Aorta (tissue), 5 donors: ENCODE results near the gene SWSAP1. TPM values are rescaled to one million over a fixed set of nuclear protein-coding genes. Genes with fewer than 3 reads are reported as not detected.

Source experiments
- ATAC-seq: fragments of 200-7000 bp; cut with Tn5 transposase; one replicate; pipeline ENCODE4 v1.9.1; 2022; ENCODE audit warnings: moderate library complexity; ENCODE audit not compliant: low FRiP score
- DNase-seq, 2 donors: peaks; one replicate each; pipeline ENCODE4 v3.0.0-alpha.2; 2020
- H3K27ac ChIP-seq, 2 donors: one replicate each; pipeline ENCODE4 v1.5.1; 2013; ENCODE audit warnings: low read length in 2 of 2, mild to moderate bottlenecking in 2 of 2, moderate library complexity in 2 of 2, control low read depth in 1 of 2, inconsistent platforms in 1 of 2, low read depth in 1 of 2
- H3K27me3 ChIP-seq, 2 donors: one replicate each; pipeline ENCODE4 v1.6.1; 2013; ENCODE audit warnings: control low read depth in 1 of 2, low read length in 1 of 2, mild to moderate bottlenecking in 1 of 2, moderate library complexity in 1 of 2; ENCODE audit not compliant: insufficient read depth in 2 of 2, control insufficient read depth in 1 of 2
- H3K36me3 ChIP-seq, 2 donors: one replicate each; pipeline ENCODE4 v1.6.1; 2013; ENCODE audit warnings: control low read depth in 1 of 2, low read length in 1 of 2, mild to moderate bottlenecking in 1 of 2; ENCODE audit not compliant: insufficient read depth in 2 of 2, control insufficient read depth in 1 of 2
- H3K4me1 ChIP-seq, 2 donors: one replicate each; pipeline ENCODE4 v1.6.1; 2013; ENCODE audit warnings: low read length in 2 of 2, control low read depth in 1 of 2, mild to moderate bottlenecking in 1 of 2, moderate library complexity in 1 of 2; ENCODE audit not compliant: insufficient read depth in 2 of 2, control insufficient read depth in 1 of 2
- H3K4me3 ChIP-seq, 2 donors: one replicate each; pipeline ENCODE4 v1.5.1; 2013; ENCODE audit warnings: low read length in 2 of 2, control low read depth in 1 of 2, mild to moderate bottlenecking in 1 of 2
- H3K9me3 ChIP-seq: one replicate; pipeline ENCODE4 v1.6.1; 2013; ENCODE audit warnings: mild to moderate bottlenecking, low read length; ENCODE audit not compliant: control insufficient read depth
- WGBS, 2 donors: extraction: QIAGEN DNeasy Blood & Tissue Kit; methylation state at CpG; one replicate each; pipeline ENCODE4 v1.1.7; 2013; 5-methylcytosine and 5-hydroxymethylcytosine counted together
- intact Hi-C, 2 donors: fragments of 100-400 bp; cut with DNase I; formaldehyde crosslinking; loops; one replicate each; pipeline versions ENCODE4 v1.14.2 to v1.15.0; 2022
- polyA plus RNA-seq, 2 donors: library from polyadenylated mRNA; stranded (reverse); fragments of 200-250 nt; gene quantifications; one replicate each; pipeline ENCODE4 v1.2.3, GENCODE V29; 2013
- total RNA-seq, 2 donors: library from RNA; stranded (reverse); fragmentation: NEBNext Ultra II Directional; extraction: Animal tissue kit (Norgen Biotek cat#: 25700); gene quantifications; one replicate each; pipeline ENCODE4 v1.2.1, GENCODE V29; 2021
- donor health status: healthy with polysubstance abuse.
- donor health status: Bipolar disorder and iron deficiency.
- donor health status: DM: no; HTN: no; CAD: no.
- donor health status: DM: no; HTN: no; CAD: no.
- donor health status: DM: yes; HTN: yes; CAD: no.

Gene SWSAP1
- total and polyA plus RNA-seq, 4 donors, result 0.50 to 5.7 (median 1.6) TPM

DNA sequence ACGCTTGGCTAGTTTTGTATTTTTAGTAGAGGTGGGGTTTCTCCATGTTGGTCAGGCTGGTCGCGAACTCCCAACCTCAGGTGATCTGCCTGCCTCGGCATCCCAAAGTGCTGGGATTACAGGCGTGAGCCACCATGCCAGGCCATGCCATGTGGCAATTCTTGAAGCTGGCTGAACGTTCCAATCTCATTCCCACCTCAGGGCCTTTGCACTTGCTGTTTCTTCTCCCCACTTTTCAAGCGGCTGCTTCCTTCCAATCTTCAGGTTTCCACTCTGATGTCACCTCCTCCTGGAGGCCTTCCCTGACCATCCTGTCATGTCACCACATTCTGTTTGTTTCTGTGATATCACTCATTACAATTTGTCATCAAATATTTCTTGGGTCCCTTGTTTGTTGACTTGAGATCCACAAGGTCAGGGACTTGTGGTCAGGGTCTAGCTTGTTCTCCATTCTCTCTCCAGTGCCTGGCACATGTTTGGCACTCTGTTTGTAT is 5.4 kb downstream of the SWSAP1 start:
- peaks cover 2 to 4% of the 10 kb centered on the region in 2 donors for H3K4me1 ChIP-seq
- no peaks in the 10 kb centered on the region for H3K9me3 ChIP-seq

DNA sequence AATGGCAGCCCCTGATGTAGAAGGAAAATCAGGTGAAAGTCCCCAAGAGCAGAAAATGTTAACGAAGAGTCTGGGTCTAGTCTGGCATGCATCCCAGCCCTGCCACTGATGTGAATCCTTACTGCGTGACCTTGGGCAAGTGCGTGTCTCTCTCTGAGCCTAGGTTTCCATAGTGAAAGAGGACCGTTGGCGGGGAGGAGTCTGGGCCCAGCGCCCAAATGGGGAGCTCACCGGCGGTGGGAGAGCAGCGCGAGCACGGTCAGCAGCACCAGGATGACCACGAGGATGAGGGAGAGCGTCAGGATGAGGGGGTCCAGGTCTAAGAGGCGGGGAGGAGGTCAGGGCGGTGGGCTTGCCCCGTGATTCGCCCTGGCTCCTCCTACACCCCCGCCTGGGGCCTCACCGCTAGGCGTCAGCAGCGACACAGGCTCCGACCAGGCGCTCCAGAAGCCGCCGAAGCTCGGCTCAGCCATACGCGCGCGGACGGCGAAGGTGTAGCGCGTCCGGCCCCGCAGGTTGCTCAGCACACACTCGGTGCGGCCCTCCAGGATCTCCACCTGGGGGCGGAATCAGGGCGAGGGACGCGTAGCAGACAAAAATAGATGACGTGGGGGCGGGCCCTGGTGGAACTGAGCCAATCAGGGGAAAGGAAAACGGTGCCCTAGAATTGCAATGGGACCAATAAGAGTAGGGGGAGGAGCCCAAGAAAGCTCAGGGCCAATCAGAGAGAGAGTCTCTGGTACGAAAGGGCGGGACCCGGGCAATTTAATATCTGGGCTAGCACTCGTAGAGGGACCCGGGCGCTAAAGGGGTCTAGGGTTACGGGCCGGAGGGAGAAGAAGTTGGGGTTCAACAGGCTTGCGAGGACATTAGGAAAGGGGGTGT is 6.4 kb downstream of the SWSAP1 start:
- ATAC-seq (peak; percentile 91), DNase-seq (peak; percentile 95 to 96)
- Histone ChIP-seq H3K4me3 (peak overlapping the region; percentile 24 to 28), H3K27ac (peak overlapping the region in 1 of 2 donors; percentile 65), H3K9me3 (no peaks in the 10 kb centered on the region), H3K27me3 (no peaks in the 10 kb centered on the region), H3K4me1 (peaks cover 2 to 4% of the 10 kb centered on the region in 2 donors), H3K36me3 (no peaks in the 10 kb centered on the region)
- 1% methylated on average over 52 to 54 of the region's 54 CpGs for WGBS, 2 donors
- intact Hi-C loops, result loop anchor here (5.0 kb wide), 4 partner anchors 36 to 56 kb away; partner anchors contain the start of genes ODAD3 (in 1 of the 2), PRKCSH (in 1 of the 2) and RGL3 (in 1 of the 2)

More for the DNA sequence above, 5.4 kb downstream of the SWSAP1 start:
- Histone ChIP-seq H3K27ac (no peak overlapping the region), H3K27me3 (no peaks in the 10 kb centered on the region), H3K4me3 (no peak overlapping the region), H3K36me3 (no peaks in the 10 kb centered on the region)
- ATAC-seq, result no peak
- intact Hi-C loops, result loop anchor here (5.0 kb wide), 6 partner anchors 37 to 88 kb away; partner anchors contain the start of genes ODAD3 (in 1 of the 2), PRKCSH (in 1 of the 2), RAB3D (in 1 of the 2) and RGL3 (in 1 of the 2)
- 90 to 93% methylated on average over 7 of the region's 7 CpGs for WGBS, 2 donors
- no peak for DNase-seq

GRCh38 chr19:11382898-11383705 is 8.6 kb downstream of the SWSAP1 start:
- H3K4me1 ChIP-seq, result no peaks in the 10 kb centered on the region
- DNase-seq (peak; percentile 79 to 86), ATAC-seq (no peak)
- 1% methylated on average over 51 to 65 of the region's 65 CpGs for WGBS, 2 donors
- no peaks in the 10 kb centered on the region for H3K36me3 ChIP-seq
- H3K9me3 ChIP-seq, result no peaks in the 10 kb centered on the region
- no peaks in the 10 kb centered on the region for H3K27me3 ChIP-seq
- no peak overlapping the region for H3K27ac ChIP-seq
- intact Hi-C loops, result loop anchor here (5.0 kb wide), 4 partner anchors 34 to 54 kb away; partner anchors contain the start of genes ODAD3 (in 1 of the 2), PRKCSH (in 1 of the 2) and RGL3 (in 1 of the 2)
- no peak overlapping the region for H3K4me3 ChIP-seq

DNA sequence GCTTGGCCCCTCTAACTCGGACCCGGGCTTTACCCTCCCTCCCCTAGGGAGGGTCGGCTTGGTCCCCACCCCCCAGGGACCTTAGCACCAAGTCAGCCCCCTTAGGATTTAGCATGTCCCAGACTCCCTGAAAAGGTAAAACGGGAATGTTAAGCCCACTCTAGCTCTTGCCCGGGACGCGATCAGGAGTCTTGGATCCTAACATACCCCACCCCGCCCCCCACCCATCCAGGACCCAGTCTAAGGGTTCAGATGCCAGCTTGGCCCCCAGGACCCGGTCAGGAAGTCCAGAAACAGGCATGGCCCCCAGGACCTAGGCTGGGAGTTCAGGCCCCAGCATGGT is 9.2 kb downstream of the SWSAP1 start:
- Histone ChIP-seq H3K4me3 (no peak overlapping the region), H3K9me3 (no peaks in the 10 kb centered on the region), H3K27me3 (no peaks in the 10 kb centered on the region), H3K36me3 (no peaks in the 10 kb centered on the region), H3K27ac (no peak overlapping the region), H3K4me1 (no peaks in the 10 kb centered on the region)
- intact Hi-C loops, result loop anchor here (5.0 kb wide), 4 partner anchors 34 to 54 kb away; partner anchors contain the start of genes ODAD3 (in 1 of the 2), PRKCSH (in 1 of the 2) and RGL3 (in 1 of the 2)
- WGBS, 2 donors, result 2 to 3% methylated on average over 9 of the region's 9 CpGs
- ATAC-seq, result no peak
- no peak for DNase-seq

GRCh38 chr19:11384778-11385129 is 10.3 kb downstream of the SWSAP1 start:
- Histone ChIP-seq H3K4me3 (no peak overlapping the region), H3K9me3 (no peaks in the 10 kb centered on the region), H3K27me3 (no peaks in the 10 kb centered on the region), H3K27ac (no peak overlapping the region), H3K36me3 (no peaks in the 10 kb centered on the region), H3K4me1 (no peaks in the 10 kb centered on the region)
- intact Hi-C loops, result loop anchor here (5.0 kb wide), 4 partner anchors 33 to 53 kb away; partner anchors contain the start of genes ODAD3 (in 1 of the 2), PRKCSH (in 1 of the 2) and RGL3 (in 1 of the 2)
- WGBS, 2 donors, result 88 to 93% methylated on average over 5 of the region's 5 CpGs
- no peak for DNase-seq
- ATAC-seq, result no peak

DNA sequence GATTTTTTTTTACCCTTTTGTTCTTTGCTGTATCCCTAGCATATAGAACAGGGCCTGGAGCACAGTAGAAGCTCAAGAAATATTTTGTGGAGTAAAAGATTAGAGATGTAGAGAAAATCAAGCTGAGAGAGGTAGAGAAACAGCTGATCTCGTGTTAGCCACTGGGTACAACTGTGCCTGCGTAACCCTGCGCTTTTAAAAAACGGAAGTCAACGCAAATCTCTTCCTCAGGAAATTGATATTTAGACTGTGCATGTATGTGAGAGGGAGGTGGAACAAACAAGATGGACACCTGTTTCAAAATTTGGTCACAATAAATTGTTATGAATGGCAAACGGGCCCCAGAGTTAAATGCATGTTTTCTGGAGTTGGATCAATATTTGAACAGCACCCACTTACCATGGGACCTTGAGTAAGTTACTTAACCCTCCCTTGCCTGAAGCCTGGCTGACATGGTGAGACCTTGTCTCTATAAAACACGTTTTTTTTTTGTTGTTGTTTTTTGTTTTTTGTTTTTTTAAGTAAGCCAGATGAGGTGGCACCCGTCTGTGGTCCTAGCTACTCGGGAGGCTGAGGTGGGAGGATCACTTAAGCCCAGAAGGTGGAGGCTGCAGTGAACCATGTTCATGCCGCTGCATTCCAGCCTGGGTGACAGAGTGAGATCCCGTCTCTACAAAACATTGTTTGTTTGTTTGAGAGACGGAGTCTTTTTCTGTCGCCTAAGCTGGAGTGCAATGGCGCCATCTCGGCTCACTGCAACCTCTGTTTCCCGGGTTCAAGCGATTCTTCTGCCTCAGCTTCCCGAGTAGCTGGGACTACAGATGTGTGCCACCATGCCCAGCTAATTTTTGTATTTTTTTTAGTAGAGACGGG is 12.9 kb downstream of the SWSAP1 start:
- peaks cover 2% of the 10 kb centered on the region for H3K9me3 ChIP-seq
- DNase-seq (no peak), ATAC-seq (no peak)
- H3K4me3 ChIP-seq, result no peak overlapping the region
- WGBS, 2 donors, result 72 to 75% methylated on average over 19 of the region's 19 CpGs
- H3K4me1 ChIP-seq, result no peaks in the 10 kb centered on the region
- no peak overlapping the region for H3K27ac ChIP-seq
- no peaks in the 10 kb centered on the region for H3K27me3 ChIP-seq
- no peaks in the 10 kb centered on the region for H3K36me3 ChIP-seq
- intact Hi-C loops, result no loop called here

DNA sequence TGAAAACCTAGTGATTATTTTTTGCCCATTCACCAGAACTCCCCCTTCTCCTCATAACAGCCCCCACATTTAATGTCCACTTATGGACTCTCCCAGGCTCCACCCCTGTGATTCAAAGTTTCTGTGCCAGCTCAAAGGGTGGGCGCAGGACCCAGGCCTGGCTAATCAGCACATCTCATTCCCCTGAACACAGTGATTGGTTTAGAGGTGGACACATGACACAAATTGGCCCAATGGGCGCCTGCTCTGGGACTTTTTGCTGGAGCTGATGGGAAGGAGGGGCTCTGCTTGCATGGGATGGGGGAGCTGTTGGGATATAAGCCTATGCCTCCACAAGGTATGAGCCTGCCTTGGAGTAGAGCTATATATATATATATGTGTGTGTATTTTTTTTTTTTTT is 15.9 kb downstream of the SWSAP1 start:
- H3K9me3 ChIP-seq, result peaks cover 2% of the 10 kb centered on the region
- ATAC-seq (no peak), DNase-seq (no peak)
- intact Hi-C loops, result no loop called here
- H3K27me3 ChIP-seq, result no peaks in the 10 kb centered on the region
- H3K36me3 ChIP-seq, result no peaks in the 10 kb centered on the region
- no peaks in the 10 kb centered on the region for H3K4me1 ChIP-seq
- 92 to 100% methylated on average over 2 of the region's 2 CpGs for WGBS, 2 donors
- no peak overlapping the region for H3K27ac ChIP-seq
- H3K4me3 ChIP-seq, result no peak overlapping the region
